HEK293T (cell line): ENCODE data around the gene BUD13.
"Not testable (repeated sequence)": the region's sequence is repeated elsewhere in the genome, so short reads cannot be mapped to it uniquely, and the experiment has no call there.

Experiments used
- CTCF ChIA-PET: fragments of 350-600 bp; formaldehyde crosslinking; extraction: SDS; loops from one replicate; lab custom pipeline; 2021; ENCODE audit warnings: antibody characterized with exemption, inconsistent platforms; lab: Yijun Ruan, JAX
- POLR2A ChIA-PET: fragments of 350-600 bp; formaldehyde crosslinking; extraction: SDS; loops from one replicate; lab custom pipeline; 2020; ENCODE audit warnings: antibody characterized with exemption, inconsistent platforms; lab: Yijun Ruan, JAX
- DNase-seq: peaks from one replicate; pipeline ENCODE4 v3.0.0; 2012; ENCODE audit warnings: mixed read lengths; ENCODE audit errors: extremely low spot score
- ARNT ChIP-seq: fragments of 450-650 bp; IDR thresholded peaks from 2 replicates; pipeline ENCODE4 v1.6.1; 2017; ENCODE audit warnings: mild to moderate bottlenecking
- BHLHE40 ChIP-seq: fragments of 450-650 bp; IDR thresholded peaks from 2 replicates; pipeline ENCODE4 v1.6.1; 2016; ENCODE audit warnings: mild to moderate bottlenecking, moderate library complexity, borderline replicate concordance
- CTBP1 ChIP-seq: fragments of 450-650 bp; IDR thresholded peaks from 2 replicates; pipeline ENCODE4 v1.6.1; 2016; ENCODE audit warnings: borderline replicate concordance
- ELF4 ChIP-seq: fragments of 450-650 bp; IDR thresholded peaks from 2 replicates; pipeline ENCODE4 v1.6.1; 2017; ENCODE audit warnings: antibody characterized with exemption
- FOXA1 ChIP-seq: fragments of 450-650 bp; IDR thresholded peaks from 2 replicates; pipeline ENCODE4 v1.6.1; 2016; ENCODE audit warnings: mild to moderate bottlenecking
- FOXK2 ChIP-seq: fragments of 450-650 bp; IDR thresholded peaks from 2 replicates; pipeline ENCODE4 v1.6.1; 2016; ENCODE audit warnings: mild to moderate bottlenecking
- FOXM1 ChIP-seq: fragments of 450-650 bp; IDR thresholded peaks from 2 replicates; pipeline ENCODE4 v1.6.1; 2017; ENCODE audit warnings: mild to moderate bottlenecking, borderline replicate concordance
- HDGF ChIP-seq: fragments of 450-650 bp; IDR thresholded peaks from 2 replicates; pipeline ENCODE4 v1.6.1; 2017; ENCODE audit warnings: antibody characterized with exemption, borderline replicate concordance
- L3MBTL2 ChIP-seq: fragments of 450-650 bp; conservative IDR thresholded peaks from 2 replicates; pipeline ENCODE4 v1.6.1; 2016; ENCODE audit warnings: mild to moderate bottlenecking
- LEF1 ChIP-seq: fragments of 450-650 bp; IDR thresholded peaks from 2 replicates; pipeline ENCODE4 v1.6.1; 2017; ENCODE audit warnings: mild to moderate bottlenecking, borderline replicate concordance
- NFRKB ChIP-seq: fragments of 450-650 bp; IDR thresholded peaks from 2 replicates; pipeline ENCODE4 v1.6.1; 2016; ENCODE audit warnings: mild to moderate bottlenecking, moderate library complexity
- PKNOX1 ChIP-seq: fragments of 450-650 bp; IDR thresholded peaks from 2 replicates; pipeline ENCODE4 v1.6.1; 2016
- SP1 ChIP-seq: fragments of 450-650 bp; IDR thresholded peaks from 2 replicates; pipeline ENCODE4 v1.6.1; 2017
- SUZ12 ChIP-seq: fragments of 450-650 bp; IDR thresholded peaks from 2 replicates; pipeline ENCODE4 v1.6.1; 2016; ENCODE audit warnings: mild to moderate bottlenecking
- TARDBP ChIP-seq: fragments of 450-650 bp; IDR thresholded peaks from 2 replicates; pipeline ENCODE4 v1.6.1; 2016
- ZNF384 ChIP-seq: fragments of 450-650 bp; IDR thresholded peaks from 2 replicates; pipeline ENCODE4 v1.6.1; 2016

BUD13 gene

GRCh38 chr11:116813170-116813569 lies 40.4 kb upstream of the BUD13 start:
- POLR2A ChIA-PET: interaction anchor here (0.8 to 2.0 kb wide), 3 partner anchors 8 to 40 kb away, joined by 3 to 7 read pairs (median 4); partner anchors contain the start of gene BUD13

GRCh38 chr11:116812109-116812508 lies 39.3 kb upstream of the BUD13 start:
- POLR2A ChIA-PET: interaction anchor here (2.0 kb wide), 1 partner anchor 24 kb away, joined by 7 read pairs; no protein-coding TSS in a partner anchor
- no peak for DNase-seq
- TF ChIP-seq FOXM1 (no peak), ARNT (no peak), SUZ12 (no peak), BHLHE40 (no peak), FOXA1 (no peak), CTBP1 (no peak), TARDBP (no peak)
- CTCF ChIA-PET: interaction anchor here (2.2 kb wide), 1 partner anchor 24 kb away, joined by 9 read pairs; no protein-coding TSS in a partner anchor

More at GRCh38 chr11:116813170-116813569, 40.4 kb upstream of the BUD13 start:
- TF ChIP-seq NFRKB: no peak
- TF ChIP-seq ARNT: no peak
- no peak for TF ChIP-seq PKNOX1
- no peak for TF ChIP-seq FOXA1
- DNase-seq: no peak
- CTCF ChIA-PET: interaction anchor here (0.6 to 2.2 kb wide), 4 partner anchors 22 to 70 kb away, joined by 3 to 9 read pairs (median 4); partner anchors contain the start of gene APOA5

- DNase-seq: no peak
- TF ChIP-seq BHLHE40 (no peak), SP1 (no peak), TARDBP (no peak), PKNOX1 (no peak)
- ChIA-PET POLR2A (interaction anchor here (0.8 kb wide), 1 partner anchor 18 kb away, joined by 3 read pairs; the partner anchor contains the start of gene APOC3), CTCF (no interaction called here)
These were observed 38.4 kb upstream of the BUD13 start for GRCh38 chr11:116811194-116811593.

- POLR2A ChIA-PET: no interaction called here
- DNase-seq: no peak
- TF ChIP-seq SP1: no peak
- CTCF ChIA-PET: interaction anchor here (0.6 kb wide), 1 partner anchor 32 kb away, joined by 3 read pairs; no protein-coding TSS in a partner anchor
These were observed 35.7 kb upstream of the BUD13 start for GRCh38 chr11:116808262-116809175.

- no peak for TF ChIP-seq BHLHE40
- no peak for TF ChIP-seq ELF4
- TF ChIP-seq NFRKB: no peak
- no peak for TF ChIP-seq PKNOX1
- TF ChIP-seq SUZ12: no peak
- TF ChIP-seq FOXM1: no peak
- no peak for TF ChIP-seq TARDBP
- TF ChIP-seq CTBP1: no peak
- no peak for TF ChIP-seq HDGF
- no peak for TF ChIP-seq L3MBTL2
- TF ChIP-seq ARNT: no peak
- no peak for TF ChIP-seq FOXA1
- no peak for TF ChIP-seq FOXK2
- no peak for TF ChIP-seq SP1
- no peak for TF ChIP-seq ZNF384
- no peak for TF ChIP-seq LEF1
- ChIA-PET CTCF (no interaction called here), POLR2A (no interaction called here)
- no peak for DNase-seq
These were observed 34.9 kb upstream of the BUD13 start for GRCh38 chr11:116807601-116808261.

- CTCF ChIA-PET: interaction anchor here (1.1 kb wide), 1 partner anchor 13 kb away, joined by 4 read pairs; the partner anchor contains the start of gene APOA5
- POLR2A ChIA-PET: no interaction called here
- DNase-seq: no peak
- TF ChIP-seq FOXA1 (no peak), FOXK2 (no peak), LEF1 (no peak), CTBP1 (no peak), NFRKB (no peak), BHLHE40 (no peak)
These were observed 31.2 kb upstream of the BUD13 start for GRCh38 chr11:116804001-116804400.

- POLR2A ChIA-PET, DNase-seq, CTCF ChIA-PET: not testable (repeated sequence)
These were observed 28.9 kb upstream of the BUD13 start for GRCh38 chr11:116801662-116802061.
